Measurements from ENCODE around the gene CIDEA.

CIDEA gene

GRCh38 chr18:12313530-12314245 lies 59.5 kb downstream of the CIDEA start:
- Mint-ChIP-seq H3K4me1 (no peaks in the 10 kb centered on the region), H3K4me3 (no peak overlapping the region), H3K27ac (no peak overlapping the region), H3K36me3 (peaks cover 8% of the 10 kb centered on the region), H3K27me3 (peaks cover 6% of the 10 kb centered on the region), H3K9me3 (peaks cover 5% of the 10 kb centered on the region)

GRCh38 chr18:12314591-12315305 lies 60.6 kb downstream of the CIDEA start:
- H3K27me3 Mint-ChIP-seq, result peaks cover 1% of the 10 kb centered on the region
- H3K9me3 Mint-ChIP-seq, result peaks cover 5% of the 10 kb centered on the region
- no peaks in the 10 kb centered on the region for H3K4me1 Mint-ChIP-seq
- no peak overlapping the region for H3K27ac Mint-ChIP-seq
- peaks cover 8% of the 10 kb centered on the region for H3K36me3 Mint-ChIP-seq
- no peak overlapping the region for H3K4me3 Mint-ChIP-seq

GRCh38 chr18:12315490-12315889 lies 61.3 kb downstream of the CIDEA start:
- H3K27me3 Mint-ChIP-seq, result no peaks in the 10 kb centered on the region
- peaks cover 8% of the 10 kb centered on the region for H3K36me3 Mint-ChIP-seq
- no peak overlapping the region for H3K27ac Mint-ChIP-seq
- no peaks in the 10 kb centered on the region for H3K4me1 Mint-ChIP-seq
- peaks cover 5% of the 10 kb centered on the region for H3K9me3 Mint-ChIP-seq
- no peak overlapping the region for H3K4me3 Mint-ChIP-seq

- no peaks in the 10 kb centered on the region for H3K4me1 Mint-ChIP-seq
- H3K27me3 Mint-ChIP-seq, result no peaks in the 10 kb centered on the region
- no peak overlapping the region for H3K4me3 Mint-ChIP-seq
- no peak overlapping the region for H3K27ac Mint-ChIP-seq
- H3K9me3 Mint-ChIP-seq, result peaks cover 5% of the 10 kb centered on the region
- peaks cover 6% of the 10 kb centered on the region for H3K36me3 Mint-ChIP-seq
These were observed 61.8 kb downstream of the CIDEA start for GRCh38 chr18:12315911-12316310.

GRCh38 chr18:12317664-12318333 lies 63.6 kb downstream of the CIDEA start:
- no peak overlapping the region for H3K4me3 Mint-ChIP-seq
- no peaks in the 10 kb centered on the region for H3K9me3 Mint-ChIP-seq
- H3K27me3 Mint-ChIP-seq, result no peaks in the 10 kb centered on the region
- H3K27ac Mint-ChIP-seq, result no peak overlapping the region
- no peaks in the 10 kb centered on the region for H3K4me1 Mint-ChIP-seq
- H3K36me3 Mint-ChIP-seq, result peaks cover 3% of the 10 kb centered on the region

GRCh38 chr18:12318334-12318697 lies 64.2 kb downstream of the CIDEA start:
- no peak overlapping the region for H3K27ac Mint-ChIP-seq
- no peaks in the 10 kb centered on the region for H3K4me1 Mint-ChIP-seq
- H3K9me3 Mint-ChIP-seq, result no peaks in the 10 kb centered on the region

GRCh38 chr18:12318857-12319256 lies 64.7 kb downstream of the CIDEA start:
- Mint-ChIP-seq H3K9me3 (no peaks in the 10 kb centered on the region), H3K36me3 (peaks cover 3% of the 10 kb centered on the region), H3K4me3 (no peak overlapping the region), H3K4me1 (no peaks in the 10 kb centered on the region), H3K27me3 (no peaks in the 10 kb centered on the region), H3K27ac (no peak overlapping the region)

More at GRCh38 chr18:12318334-12318697, 64.2 kb downstream of the CIDEA start:
- Mint-ChIP-seq H3K36me3 (peaks cover 3% of the 10 kb centered on the region), H3K27me3 (no peaks in the 10 kb centered on the region), H3K4me3 (no peak overlapping the region)

- Mint-ChIP-seq H3K36me3 (peaks cover 12% of the 10 kb centered on the region), H3K9me3 (no peaks in the 10 kb centered on the region), H3K27ac (no peak overlapping the region), H3K4me1 (no peaks in the 10 kb centered on the region), H3K4me3 (no peak overlapping the region), H3K27me3 (no peaks in the 10 kb centered on the region)
These were observed 67.2 kb downstream of the CIDEA start for GRCh38 chr18:12321333-12321732.

GRCh38 chr18:12324991-12325725 lies 71.0 kb downstream of the CIDEA start:
- H3K36me3 Mint-ChIP-seq, result peaks cover 16% of the 10 kb centered on the region

GRCh38 chr18:12325726-12326245 lies 71.6 kb downstream of the CIDEA start:
- no peaks in the 10 kb centered on the region for H3K9me3 Mint-ChIP-seq
- H3K36me3 Mint-ChIP-seq, result peaks cover 16% of the 10 kb centered on the region
- no peaks in the 10 kb centered on the region for H3K27me3 Mint-ChIP-seq
- no peak overlapping the region for H3K4me3 Mint-ChIP-seq
- no peak overlapping the region for H3K27ac Mint-ChIP-seq
- H3K4me1 Mint-ChIP-seq, result peaks cover 4% of the 10 kb centered on the region

More at GRCh38 chr18:12324991-12325725, 71.0 kb downstream of the CIDEA start:
- Mint-ChIP-seq H3K27ac (no peak overlapping the region), H3K27me3 (no peaks in the 10 kb centered on the region), H3K4me1 (peaks cover 4% of the 10 kb centered on the region), H3K9me3 (no peaks in the 10 kb centered on the region), H3K4me3 (no peak overlapping the region)

- Mint-ChIP-seq H3K27ac (no peak overlapping the region), H3K9me3 (no peaks in the 10 kb centered on the region), H3K36me3 (peaks cover 15% of the 10 kb centered on the region), H3K4me3 (no peak overlapping the region), H3K27me3 (no peaks in the 10 kb centered on the region), H3K4me1 (peaks cover 4% of the 10 kb centered on the region)
These were observed 72.7 kb downstream of the CIDEA start for GRCh38 chr18:12326711-12327460.
